GM18951 (cell line): ENCODE data around the gene YWHAQ.
"Not testable (repeated sequence)": the region's sequence is repeated elsewhere in the genome, so short reads cannot be mapped to it uniquely, and the experiment has no call there.

ENCODE experiments used
- POLR2A ChIP-seq: IDR thresholded peaks from 4 replicates; pipeline ENCODE4 v1.6.1; 2011; ENCODE audit warnings: mild to moderate bottlenecking; ENCODE audit not compliant: insufficient read length, insufficient read depth; ENCODE audit errors: extremely low read depth
- in situ Hi-C: fragments of 300-500 bp; cut with MboI; formaldehyde crosslinking; loops from one replicate; pipeline ENCODE4 v1.12.0; 2022; ENCODE audit warnings: low sequenced_read_pairs, mixed read lengths, inconsistent platforms; ENCODE audit not compliant: unreplicated experiment

Gene YWHAQ

DNA sequence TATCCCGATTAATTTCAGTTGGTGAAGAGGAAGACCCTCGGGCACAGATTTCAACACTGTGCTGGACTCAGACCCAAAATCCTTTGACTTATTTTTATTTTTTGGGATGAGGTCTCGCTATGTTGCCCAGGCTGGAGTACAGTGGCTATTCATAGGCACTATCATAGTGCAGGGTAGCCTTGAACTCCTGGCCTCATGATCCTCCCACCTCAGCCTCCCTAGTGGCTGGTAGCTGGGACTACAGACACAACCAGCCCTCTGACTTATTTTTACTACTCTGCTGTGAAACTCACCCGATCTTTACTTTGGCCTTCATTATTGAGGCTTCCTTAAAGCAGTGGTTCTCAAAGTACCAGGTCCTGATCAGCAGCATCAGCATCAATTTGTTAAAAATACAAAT lies 57.0 kb downstream of the YWHAQ start:
- no peak for TF ChIP-seq POLR2A
- in situ Hi-C loops = no loop called here

DNA sequence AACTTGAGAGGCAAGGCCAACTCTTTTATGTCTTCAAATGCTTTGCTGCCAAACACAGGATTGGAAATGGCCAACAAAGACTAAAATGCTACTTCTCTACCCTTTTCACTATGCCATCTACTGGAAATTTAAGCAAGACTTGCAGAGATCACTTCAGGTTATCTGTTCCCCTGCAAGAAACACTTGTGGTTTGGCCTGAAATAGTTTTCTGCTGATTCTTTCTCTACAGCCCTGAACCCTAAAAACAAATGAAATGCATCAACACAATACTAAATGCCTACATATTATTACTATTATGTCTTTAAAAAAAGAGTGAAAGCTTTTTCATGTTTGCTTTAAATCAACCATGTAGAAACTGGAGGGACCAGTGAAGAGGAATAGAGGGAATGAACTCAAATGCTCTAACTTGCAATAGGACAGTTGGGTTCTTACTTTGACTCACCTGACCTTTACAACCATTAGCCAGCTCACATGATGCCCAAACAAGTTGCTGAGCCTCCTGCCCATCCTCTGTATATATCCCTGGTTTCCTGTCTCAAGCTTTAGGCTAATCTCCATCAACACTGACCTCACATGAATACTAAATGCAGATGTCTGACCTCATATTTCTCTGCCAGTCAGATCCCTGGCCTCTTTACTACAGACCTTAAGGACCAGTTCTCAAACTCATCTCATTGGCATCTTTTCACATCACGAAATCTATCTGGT lies 57.6 kb downstream of the YWHAQ start:
- TF ChIP-seq POLR2A = no peak
- in situ Hi-C loops = no loop called here

- TF ChIP-seq POLR2A = no peak
- in situ Hi-C loops = no loop called here
Measured at GRCh38 chr2:9570182-9571060, 60.4 kb downstream of the YWHAQ start.

DNA sequence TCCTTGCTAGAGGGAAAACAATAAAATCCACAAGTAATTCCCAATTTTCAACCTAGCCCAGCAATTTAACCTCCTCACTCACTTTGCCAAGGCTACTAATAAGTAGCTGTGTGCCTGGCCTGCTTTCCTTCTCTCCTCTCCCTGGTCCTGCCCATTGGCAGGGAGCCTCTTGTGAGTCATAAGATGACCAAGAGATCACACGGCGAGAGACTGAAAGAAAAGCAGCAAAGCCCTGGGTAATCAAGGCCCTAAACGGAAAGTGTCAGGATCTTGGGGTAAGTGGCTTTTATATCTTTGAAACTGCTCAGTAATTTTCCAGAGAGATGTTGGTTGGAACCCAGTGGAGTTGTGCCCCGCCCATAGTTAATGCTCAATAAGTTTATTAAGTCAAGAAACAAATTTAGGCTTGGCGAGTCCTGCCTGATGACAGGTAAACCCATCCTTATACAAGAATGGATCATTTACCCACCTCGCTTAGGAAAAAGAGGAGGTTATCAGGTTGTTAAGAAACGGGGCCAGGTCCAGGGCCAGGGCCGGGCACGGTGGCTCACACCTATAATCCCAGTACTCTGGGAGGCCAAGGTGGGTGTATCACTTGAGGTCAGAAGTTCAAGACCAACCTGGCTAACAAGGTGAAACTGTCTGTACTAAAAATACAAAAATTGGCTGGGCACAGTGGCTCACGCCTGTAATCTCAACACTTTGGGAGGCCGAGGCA lies 65.2 kb downstream of the YWHAQ start:
- in situ Hi-C loops = no loop called here
- no peak for TF ChIP-seq POLR2A

DNA sequence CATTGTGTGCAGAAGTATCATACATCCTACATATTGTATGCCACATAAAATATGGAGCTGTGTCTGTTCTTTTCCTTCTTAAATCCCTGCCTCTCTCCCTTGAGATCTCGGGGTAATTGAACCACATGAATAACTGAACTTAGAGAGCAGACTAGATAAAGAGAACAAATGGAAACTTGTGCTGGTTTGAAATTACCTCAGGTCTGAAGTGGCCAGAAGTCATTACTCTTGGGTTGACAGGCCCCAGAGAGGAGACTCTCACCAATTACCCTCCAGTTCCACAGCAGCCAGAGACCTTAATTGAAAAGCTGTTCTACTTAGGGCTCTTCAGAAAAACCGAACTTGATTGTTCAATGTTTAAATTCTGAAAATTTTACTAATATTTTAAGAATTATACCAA lies 70.2 kb downstream of the YWHAQ start:
- in situ Hi-C loops = no loop called here
- no peak for TF ChIP-seq POLR2A

- no peak for TF ChIP-seq POLR2A
- in situ Hi-C loops = no loop called here
Measured at GRCh38 chr2:9558948-9559381, 71.8 kb downstream of the YWHAQ start.

- in situ Hi-C loops = no loop called here
- TF ChIP-seq POLR2A = no peak
Measured at GRCh38 chr2:9556121-9556743, 74.6 kb downstream of the YWHAQ start.

DNA sequence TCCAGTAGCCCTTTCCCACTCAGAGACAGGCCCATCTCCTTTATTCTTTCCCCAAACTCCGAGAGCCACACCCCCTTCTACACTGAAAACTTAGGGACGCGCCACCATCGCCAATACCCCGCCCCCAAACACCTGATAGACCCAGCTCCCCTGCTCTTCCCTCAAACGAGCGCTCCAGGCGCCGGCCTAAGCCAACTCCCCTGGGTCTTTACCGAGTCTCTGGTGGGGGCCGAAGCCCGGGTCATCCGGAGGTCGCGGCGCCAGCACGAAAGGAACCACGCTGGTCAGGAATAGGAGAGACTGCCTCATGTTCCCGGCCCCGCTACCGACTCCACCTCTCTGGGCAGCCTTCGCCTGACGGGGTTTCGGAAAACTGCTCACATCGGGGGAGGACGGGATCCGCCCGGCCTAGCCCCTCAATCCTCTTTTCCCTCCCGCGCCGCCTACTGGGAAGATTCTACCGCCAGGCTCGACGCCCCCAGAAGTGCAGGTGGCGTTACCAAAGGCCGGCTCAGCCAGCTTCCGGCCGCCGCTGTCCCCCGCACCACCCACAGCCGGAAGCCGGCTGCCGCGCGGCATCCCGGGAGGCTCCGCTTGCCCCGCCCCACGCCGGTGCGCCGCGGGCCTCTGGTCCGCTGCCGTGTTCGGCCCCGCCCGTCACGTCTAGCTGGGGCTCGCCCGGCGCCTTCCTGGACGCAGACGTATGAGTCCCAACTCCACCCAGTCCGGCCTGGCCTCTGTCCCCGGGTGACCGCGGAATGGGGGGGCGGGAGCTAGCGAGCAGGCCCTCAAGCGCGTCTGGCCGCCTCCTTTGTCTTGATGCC lies 75.3 kb downstream of the YWHAQ start, which contains the start of gene ADAM17:
Gene ADAM17 (minus strand): TSS at position 534 of the 824 bp plus-strand sequence. CDS start 225 bp downstream, at position 309.
- in situ Hi-C loops = no loop called here
- TF ChIP-seq POLR2A = peak; percentile 96

DNA sequence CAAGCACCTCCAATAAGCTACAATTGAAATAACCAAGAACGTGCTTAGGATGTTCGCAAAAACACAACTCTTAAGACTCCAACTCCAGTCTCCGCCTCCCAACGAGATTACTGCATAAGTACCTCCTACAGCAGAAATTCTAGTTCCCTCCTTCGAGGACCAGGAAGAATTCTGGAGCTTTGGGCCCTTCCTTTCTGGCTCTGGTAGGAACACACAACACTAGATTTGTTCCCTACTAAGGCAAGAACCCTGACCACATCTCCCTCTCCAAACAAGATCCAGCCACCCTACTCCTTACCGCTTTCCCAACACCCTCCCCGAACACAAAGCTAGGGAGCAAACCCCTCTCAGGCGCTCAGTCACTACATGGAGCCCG lies 75.9 kb downstream of the YWHAQ start:
- in situ Hi-C loops = no loop called here
- no peak for TF ChIP-seq POLR2A

DNA sequence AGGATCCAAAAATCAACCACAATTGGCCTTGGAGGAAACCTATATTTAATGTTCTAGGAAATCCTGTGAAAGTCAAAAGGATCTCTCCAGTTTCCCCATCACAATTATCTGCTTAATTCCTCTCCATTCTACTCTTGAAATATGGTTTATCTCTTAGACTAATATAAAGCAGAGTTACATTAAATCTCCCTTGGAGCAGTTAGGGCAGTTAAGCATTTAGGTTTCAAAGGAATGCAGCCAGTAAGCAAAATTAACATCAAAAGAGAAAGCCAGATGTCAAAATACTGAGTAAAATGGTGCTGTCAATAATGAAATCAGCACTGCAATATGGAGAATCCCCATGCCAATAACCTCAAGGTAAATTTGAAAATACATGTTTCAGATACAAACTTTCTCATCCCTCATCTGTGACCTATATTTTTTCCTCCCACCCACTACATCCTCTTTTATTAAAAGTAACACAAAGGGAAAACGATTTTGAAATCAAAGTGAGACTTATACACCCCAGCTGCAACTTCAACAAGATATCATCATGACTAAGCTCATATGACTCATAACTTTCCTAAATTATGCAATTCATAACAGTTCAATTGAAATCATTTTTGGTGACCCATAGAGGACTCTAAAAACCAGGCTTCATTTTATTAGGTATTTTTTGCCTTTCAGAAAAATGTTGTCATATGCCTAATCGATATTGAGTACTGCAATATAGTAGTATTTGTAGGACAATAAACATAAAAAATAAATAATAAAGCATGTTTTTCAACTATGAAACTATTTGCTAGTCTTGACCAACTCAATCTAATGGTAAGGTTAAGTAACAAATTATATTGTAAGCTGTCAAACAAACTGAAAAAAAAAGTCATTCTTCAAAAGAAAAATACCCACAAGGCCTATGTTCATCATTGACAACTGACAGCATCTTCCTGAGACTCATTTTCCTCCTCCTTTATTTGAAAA lies 78.3 kb downstream of the YWHAQ start:
- in situ Hi-C loops = no loop called here
- no peak for TF ChIP-seq POLR2A

- in situ Hi-C loops = not testable (repeated sequence)
Measured at GRCh38 chr2:9550859-9551391, 79.9 kb downstream of the YWHAQ start.
